GM23338 (cell line): ENCODE results near the gene KLHL1.

Experiments used
- CREB1 ChIP-seq: fragments of 250-450 bp; sonication (Bioruptor Pico); IDR thresholded peaks from 2 replicates; pipeline ENCODE4 v1.5.0; 2020; ENCODE audit warnings: low read depth, mild to moderate bottlenecking, moderate library complexity
- EZH2 ChIP-seq: fragments of 200-600 bp; sonication (generic); IDR thresholded peaks from one replicate; pipeline ENCODE4 v1.8.0; 2017; ENCODE audit warnings: antibody characterized with exemption, mild to moderate bottlenecking, low read depth; ENCODE audit not compliant: unreplicated experiment
- EZH2phosphoT487 ChIP-seq: fragments of 200-600 bp; sonication (generic); IDR thresholded peaks from one replicate; pipeline ENCODE4 v1.8.1; 2018; ENCODE audit warnings: antibody characterized with exemption; ENCODE audit not compliant: unreplicated experiment
- JUNB ChIP-seq: IDR thresholded peaks from one replicate; pipeline ENCODE4 v1.6.1; 2016; ENCODE audit warnings: antibody characterized with exemption; ENCODE audit not compliant: unreplicated experiment
- NANOG ChIP-seq: IDR thresholded peaks from 2 replicates; pipeline ENCODE4 v1.6.1; 2016; ENCODE audit warnings: antibody characterized with exemption, borderline replicate concordance
- POLR2AphosphoS5 ChIP-seq: IDR thresholded peaks from 2 replicates; pipeline ENCODE4 v1.6.1; 2016; ENCODE audit warnings: antibody characterized with exemption, low read depth
- REST ChIP-seq: IDR thresholded peaks from one replicate; pipeline ENCODE4 v1.6.1; 2018; ENCODE audit warnings: antibody characterized with exemption; ENCODE audit not compliant: unreplicated experiment
- ZNF114 ChIP-seq: fragments of 250-450 bp; sonication (Bioruptor Pico); IDR thresholded peaks from 2 replicates; pipeline ENCODE4 v1.5.0; 2020; ENCODE audit warnings: mild to moderate bottlenecking, moderate library complexity
- TF ChIP-seq, protein P1 (sequence below), 2 experiments: fragments of 200-600 bp in 1 of 2; sonication (generic) in 1 of 2; conservative IDR thresholded peaks; 2 replicates each; pipeline versions ENCODE4 v1.5.1 to v1.6.1; 2016 to 2017; ENCODE audit warnings: antibody characterized with exemption in 2 of 2, low read depth in 2 of 2, mild to moderate bottlenecking in 2 of 2, moderate library complexity in 1 of 2

DNA sequence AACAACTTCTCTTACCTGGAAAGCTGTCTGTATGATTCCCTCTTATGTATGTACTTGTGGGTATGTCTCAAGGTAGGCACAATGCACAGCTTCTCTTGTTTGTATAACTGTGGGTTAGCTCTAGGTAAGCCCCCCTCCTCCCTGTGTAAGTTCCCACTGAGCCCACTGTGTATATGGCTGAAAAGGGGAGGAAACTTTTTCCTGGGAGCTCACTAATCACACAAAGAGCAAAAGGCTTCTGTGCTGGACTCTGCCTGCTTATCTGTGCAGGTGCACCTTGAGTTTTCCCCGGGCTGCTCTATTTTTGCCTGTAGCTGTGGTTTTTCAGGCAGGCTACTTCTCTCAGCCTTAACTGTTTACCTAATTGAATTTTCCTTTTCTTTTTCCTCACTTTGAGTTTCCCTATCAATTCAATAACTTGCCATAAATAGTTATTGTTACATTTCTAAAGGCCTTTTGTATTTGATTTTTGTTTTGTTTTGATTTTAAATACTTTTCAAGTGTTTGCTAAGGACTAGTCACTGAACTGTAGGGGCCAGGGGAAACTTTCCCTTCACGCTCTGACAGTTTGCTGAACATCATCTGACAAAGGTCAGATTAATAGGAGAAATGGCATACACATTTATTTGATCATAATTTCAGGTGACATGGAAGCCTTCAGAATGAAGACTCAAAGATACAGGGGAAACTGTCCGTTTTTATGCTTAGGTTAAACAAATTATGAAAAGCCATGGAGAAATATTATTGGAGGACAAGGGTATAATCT, 424.1 kb downstream of the KLHL1 start:
- TF ChIP-seq REST = no peak
- TF ChIP-seq, protein P1, sequence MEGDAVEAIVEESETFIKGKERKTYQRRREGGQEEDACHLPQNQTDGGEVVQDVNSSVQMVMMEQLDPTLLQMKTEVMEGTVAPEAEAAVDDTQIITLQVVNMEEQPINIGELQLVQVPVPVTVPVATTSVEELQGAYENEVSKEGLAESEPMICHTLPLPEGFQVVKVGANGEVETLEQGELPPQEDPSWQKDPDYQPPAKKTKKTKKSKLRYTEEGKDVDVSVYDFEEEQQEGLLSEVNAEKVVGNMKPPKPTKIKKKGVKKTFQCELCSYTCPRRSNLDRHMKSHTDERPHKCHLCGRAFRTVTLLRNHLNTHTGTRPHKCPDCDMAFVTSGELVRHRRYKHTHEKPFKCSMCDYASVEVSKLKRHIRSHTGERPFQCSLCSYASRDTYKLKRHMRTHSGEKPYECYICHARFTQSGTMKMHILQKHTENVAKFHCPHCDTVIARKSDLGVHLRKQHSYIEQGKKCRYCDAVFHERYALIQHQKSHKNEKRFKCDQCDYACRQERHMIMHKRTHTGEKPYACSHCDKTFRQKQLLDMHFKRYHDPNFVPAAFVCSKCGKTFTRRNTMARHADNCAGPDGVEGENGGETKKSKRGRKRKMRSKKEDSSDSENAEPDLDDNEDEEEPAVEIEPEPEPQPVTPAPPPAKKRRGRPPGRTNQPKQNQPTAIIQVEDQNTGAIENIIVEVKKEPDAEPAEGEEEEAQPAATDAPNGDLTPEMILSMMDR (conservative IDR thresholded peaks at IDR 0.05; ENCODE audit: low read depth in 2 of 2) = no peak
- TF ChIP-seq EZH2 = no peak
- no peak for TF ChIP-seq POLR2AphosphoS5
- TF ChIP-seq NANOG = no peak
- TF ChIP-seq ZNF114 (CRISPR knock-in tag) = no peak
- TF ChIP-seq CREB1 (CRISPR knock-in tag) = no peak
- TF ChIP-seq EZH2phosphoT487 = no peak
- TF ChIP-seq JUNB = no peak
